ENCODE results near the gene DNAJA2. TPM values are rescaled to one million over a fixed set of nuclear protein-coding genes. Genes with fewer than 3 reads are reported as not detected.

Gene DNAJA2
- total and polyA plus RNA-seq, 2 of the 8 experiments (the other 6 are each of a cell fraction or from before 2014, with no cell fraction given): 9.4 to 93.8 TPM

- DNase-seq (ENCODE audit: low read depth in 1 of 2, low spot score in 2 of 2) (no peak), FAIRE-seq (no peak)
- H2BK20ac ChIP-seq (ENCODE audit: low read length): no peak overlapping the region
- H4K20me1 ChIP-seq (replicated peaks in 1 of 2; ENCODE audit: control insufficient read depth in 1 of 2, insufficient read depth in 2 of 2, low read length in 2 of 2): peaks cover 8 to 9% of the 10 kb centered on the region in 2 experiments
- no peak overlapping the region for H3K56ac ChIP-seq (replicated peaks; ENCODE audit: insufficient read length, low read depth, low read length)
- H3K23ac ChIP-seq (ENCODE audit: insufficient read length): no peak overlapping the region
- no peak overlapping the region for H2AK5ac ChIP-seq (ENCODE audit: low read depth, low read length)
- H4K91ac ChIP-seq (replicated peaks; ENCODE audit: insufficient read length, low read length): no peak overlapping the region
- POLR2A ChIA-PET (ENCODE audit: partially characterized antibody): interaction anchor here (0.9 to 18.9 kb wide), 6 partner anchors 8 to 30 kb away, joined by 3 to 321 read pairs (median 22); partner anchors contain the start of gene GPT2
- H3K79me1 ChIP-seq (ENCODE audit: low read depth, low read length): peaks cover 2% of the 10 kb centered on the region
- H3K23me2 ChIP-seq (ENCODE audit: low read depth, low read length): peaks cover 8% of the 10 kb centered on the region; the same call in 1 of the 2 replicates
- peaks cover 32 to 92% (median 75%) of the 10 kb centered on the region in 4 experiments for H3K36me3 ChIP-seq (ENCODE audit: control insufficient read depth in 2 of 4, insufficient read depth in 4 of 4, low read length in 3 of 4)
- H3K4me3 ChIP-seq (ENCODE audit: extremely low read depth in 1 of 4, insufficient read depth in 2 of 4, low read depth in 3 of 4, low read length in 4 of 4): no peak overlapping the region
- no peaks in the 10 kb centered on the region for H3K79me2 ChIP-seq (ENCODE audit: control insufficient read depth in 1 of 2, insufficient read depth in 2 of 2, low read length in 2 of 2)
- H2BK12ac ChIP-seq (ENCODE audit: low read depth, low read length): no peak overlapping the region
- H3K9me3 ChIP-seq (ENCODE audit: insufficient read depth in 2 of 2, low read depth in 1 of 2, low read length in 1 of 2): no peaks in the 10 kb centered on the region
- no peak overlapping the region for H2AFZ ChIP-seq (ENCODE audit: low read length)
- H3K9ac ChIP-seq (replicated peaks in 1 of 4; ENCODE audit: extremely low read depth in 1 of 4, low read depth in 3 of 4, low read length in 3 of 4): no peak overlapping the region
- H3K4ac ChIP-seq (replicated peaks; ENCODE audit: insufficient read length, low read depth, low read length): no peak overlapping the region
- H4K5ac ChIP-seq (ENCODE audit: insufficient read length, low read depth, low read length): no peak overlapping the region
- H2BK5ac ChIP-seq (ENCODE audit: low read depth, low read length): no peak overlapping the region
- WGBS, 2 experiments (ENCODE audit: extremely low coverage in 1 of 2, insufficient coverage in 1 of 2, insufficient read length in 1 of 2, insufficient replicate concordance in 2 of 2, low coverage in 1 of 2, low lambda C conversion rate in 2 of 2, missing lambda C conversion rate in 1 of 2): 100% methylated on average over 2 of the region's 3 CpGs; no CpG with 5 or more reads in 1 of the 2 experiments
- TF ChIP-seq BCL11A (IDR thresholded peaks at IDR 0.05; ENCODE audit: low read depth in 2 of 2, low read length in 2 of 2): no peak
- TF ChIP-seq SP4 (IDR thresholded peaks at IDR 0.05; ENCODE audit: low read length): no peak
- TF ChIP-seq, protein P1, sequence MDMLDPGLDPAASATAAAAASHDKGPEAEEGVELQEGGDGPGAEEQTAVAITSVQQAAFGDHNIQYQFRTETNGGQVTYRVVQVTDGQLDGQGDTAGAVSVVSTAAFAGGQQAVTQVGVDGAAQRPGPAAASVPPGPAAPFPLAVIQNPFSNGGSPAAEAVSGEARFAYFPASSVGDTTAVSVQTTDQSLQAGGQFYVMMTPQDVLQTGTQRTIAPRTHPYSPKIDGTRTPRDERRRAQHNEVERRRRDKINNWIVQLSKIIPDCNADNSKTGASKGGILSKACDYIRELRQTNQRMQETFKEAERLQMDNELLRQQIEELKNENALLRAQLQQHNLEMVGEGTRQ (IDR thresholded peaks at IDR 0.05; ENCODE audit: low read length): peak; percentile 71
- H3K27ac ChIP-seq (ENCODE audit: low read depth, low read length): no peak overlapping the region
- H3K4me1 ChIP-seq (replicated peaks in 1 of 4; ENCODE audit: control insufficient read depth in 3 of 4, insufficient read depth in 4 of 4, low read length in 3 of 4): no peaks in the 10 kb centered on the region
- CTCF ChIA-PET (ENCODE audit: partially characterized antibody): interaction anchor here (0.6 to 4.7 kb wide), 8 partner anchors 8 to 539 kb away, joined by 3 to 34 read pairs (median 4); no protein-coding TSS in a partner anchor
- no peak overlapping the region for H3K18ac ChIP-seq (ENCODE audit: extremely low read depth, low read length)
- no peak overlapping the region for H3K4me2 ChIP-seq (ENCODE audit: insufficient read depth in 1 of 2, low read depth in 2 of 2, low read length in 2 of 2)
- H2BK15ac ChIP-seq (ENCODE audit: low read length): no peak overlapping the region
- no peaks in the 10 kb centered on the region for H3K27me3 ChIP-seq (replicated peaks in 1 of 4; ENCODE audit: control insufficient read depth in 3 of 4, extremely low read depth in 1 of 4, insufficient read depth in 3 of 4, low read length in 3 of 4)
- no peak overlapping the region for H2BK120ac ChIP-seq (replicated peaks; ENCODE audit: low read depth, low read length)
- no peak overlapping the region for H3K14ac ChIP-seq (ENCODE audit: insufficient read length)
- H4K8ac ChIP-seq (ENCODE audit: extremely low read depth, insufficient read depth, low read length): no peak overlapping the region
These were observed 56.5 kb downstream of the DNAJA2 start for GRCh38 chr16:46916980-46917379.

All from H1 (cell line).